ENCODE measurements around the gene MRPS5.
"Not testable (repeated sequence)": the region's sequence is repeated elsewhere in the genome, so short reads cannot be mapped to it uniquely, and the experiment has no call there.

Gene MRPS5

GRCh38 chr2:95113464-95113863 is 8.1 kb downstream of the MRPS5 start:
- H3K4me3 ChIP-seq (ENCODE audit: low read depth, low read length), result no peak overlapping the region
- TF ChIP-seq CTCF (IDR thresholded peaks at IDR 0.05; ENCODE audit: low read depth, low read length), result no peak

- TF ChIP-seq CTCF (IDR thresholded peaks at IDR 0.05; ENCODE audit: low read depth, low read length), result no peak
- no peak overlapping the region for H3K4me3 ChIP-seq (ENCODE audit: low read depth, low read length)
Observed at GRCh38 chr2:95110395-95110794, 11.2 kb downstream of the MRPS5 start.

GRCh38 chr2:95109260-95109659 is 12.3 kb downstream of the MRPS5 start:
- TF ChIP-seq CTCF (IDR thresholded peaks at IDR 0.05; ENCODE audit: low read depth, low read length), result no peak
- H3K4me3 ChIP-seq (ENCODE audit: low read depth, low read length), result no peak overlapping the region

GRCh38 chr2:95106081-95106480 is 15.5 kb downstream of the MRPS5 start:
- TF ChIP-seq CTCF (IDR thresholded peaks at IDR 0.05; ENCODE audit: low read depth, low read length), result no peak
- no peak overlapping the region for H3K4me3 ChIP-seq (ENCODE audit: low read depth, low read length)

- no peak for TF ChIP-seq CTCF (IDR thresholded peaks at IDR 0.05; ENCODE audit: low read depth, low read length)
- no peak overlapping the region for H3K4me3 ChIP-seq (ENCODE audit: low read depth, low read length)
Observed at GRCh38 chr2:95104606-95105005, 17.0 kb downstream of the MRPS5 start.

GRCh38 chr2:95099910-95100309 is 21.7 kb downstream of the MRPS5 start:
- no peak for TF ChIP-seq CTCF (IDR thresholded peaks at IDR 0.05; ENCODE audit: low read depth, low read length)
- H3K4me3 ChIP-seq (ENCODE audit: low read depth, low read length), result no peak overlapping the region

- not testable (repeated sequence) for H3K4me3 ChIP-seq (ENCODE audit: low read depth, low read length)
Observed at GRCh38 chr2:95098273-95098672, 23.3 kb downstream of the MRPS5 start.

GRCh38 chr2:95091885-95092555 is 29.6 kb downstream of the MRPS5 start:
- no peak overlapping the region for H3K4me3 ChIP-seq (ENCODE audit: low read depth, low read length)
- no peak for TF ChIP-seq CTCF (IDR thresholded peaks at IDR 0.05; ENCODE audit: low read depth, low read length)

Measured in WI38 (cell line).